H1 (cell line): Measurements from ENCODE around the gene EXOSC5. TPM values are rescaled to one million over a fixed set of nuclear protein-coding genes. Genes with fewer than 3 reads are reported as not detected.

Experiments used
- CTCF ChIA-PET: fragments of 300-600 bp; sonication (Branson Sonifier 250); formaldehyde crosslinking; loops from one replicate; lab custom pipeline; 2021; ENCODE audit not compliant: partially characterized antibody; lab: Charles Lee
- POLR2A ChIA-PET: fragments of 300-600 bp; sonication (Branson Sonifier 250); formaldehyde crosslinking; loops from one replicate; lab custom pipeline; 2021; ENCODE audit warnings: inconsistent platforms; ENCODE audit not compliant: partially characterized antibody; lab: Charles Lee
- DNase-seq, 2 experiments: peaks; one replicate each; pipeline versions ENCODE4 v3.0.0 to v3.0.0-alpha.2; 2010 to 2022; ENCODE audit warnings: low spot score in 2 of 2, low read depth in 1 of 2, mixed read lengths in 1 of 2
- FAIRE-seq: peaks from 2 replicates; lab custom pipeline; 2011; peaks lifted over from hg19 to GRCh38; lab: Jason Lieb, UNC
- H2AFZ ChIP-seq: 2 replicates; pipeline ENCODE4 v1.8.1; 2012; ENCODE audit warnings: low read length, inconsistent platforms
- H2AK5ac ChIP-seq: 2 replicates; pipeline ENCODE4 v1.6.1; 2013; ENCODE audit warnings: low read depth, low read length
- H2BK120ac ChIP-seq: replicated peaks from 2 replicates; pipeline ENCODE3; 2013; ENCODE audit warnings: low read depth, low read length, inconsistent platforms
- H2BK12ac ChIP-seq: 2 replicates; pipeline ENCODE4 v1.6.1; 2013; ENCODE audit warnings: low read depth, low read length
- H2BK15ac ChIP-seq: 2 replicates; pipeline ENCODE4 v1.6.1; 2013; ENCODE audit warnings: low read length
- H2BK20ac ChIP-seq: 2 replicates; pipeline ENCODE4 v1.6.1; 2013; ENCODE audit warnings: low read length
- H2BK5ac ChIP-seq: 2 replicates; pipeline ENCODE4 v1.6.1; 2013; ENCODE audit warnings: low read depth, low read length
- H3K14ac ChIP-seq: 2 replicates; pipeline ENCODE4 v1.6.1; 2013; ENCODE audit warnings: inconsistent platforms; ENCODE audit not compliant: insufficient read length
- H3K18ac ChIP-seq: 2 replicates; pipeline ENCODE4 v1.6.1; 2013; ENCODE audit warnings: low read length; ENCODE audit errors: extremely low read depth
- H3K23ac ChIP-seq: 2 replicates; pipeline ENCODE4 v1.6.1; 2013; ENCODE audit warnings: inconsistent platforms; ENCODE audit not compliant: insufficient read length
- H3K23me2 ChIP-seq: 2 replicates; pipeline ENCODE4 v1.6.1; 2013; ENCODE audit warnings: low read depth, low read length
- H3K27ac ChIP-seq: 2 replicates; pipeline ENCODE4 v1.6.1; 2011; ENCODE audit warnings: low read depth, low read length, inconsistent platforms
- H3K27me3 ChIP-seq, 4 experiments: replicated peaks in 1 of 4; 1 replicate in 1 of 4; 2 replicates in 3 of 4; pipeline versions ENCODE4 v1.6.1 to v1.8.1; 2011 to 2013; ENCODE audit warnings: low read length in 3 of 4, mild to moderate bottlenecking in 3 of 4, inconsistent platforms in 2 of 4, mixed read lengths in 2 of 4, moderate library complexity in 1 of 4; ENCODE audit not compliant: control insufficient read depth in 3 of 4, insufficient read depth in 3 of 4; ENCODE audit errors: extremely low read depth in 1 of 4
- H3K36me3 ChIP-seq, 4 experiments: 2 replicates each; pipeline versions ENCODE4 v1.6.1 to v1.8.1; 2011 to 2013; ENCODE audit warnings: mild to moderate bottlenecking in 4 of 4, low read length in 3 of 4, moderate library complexity in 2 of 4, control low read depth in 1 of 4, inconsistent platforms in 1 of 4; ENCODE audit not compliant: insufficient read depth in 4 of 4, control insufficient read depth in 2 of 4
- H3K4ac ChIP-seq: replicated peaks from 2 replicates; pipeline ENCODE3; 2013; ENCODE audit warnings: low read length, low read depth, mixed read lengths, inconsistent platforms; ENCODE audit not compliant: insufficient read length
- H3K4me1 ChIP-seq, 4 experiments: replicated peaks in 1 of 4; 1 replicate in 1 of 4; 2 replicates in 3 of 4; pipeline versions ENCODE4 v1.6.1 to v1.8.1; 2011 to 2013; ENCODE audit warnings: low read length in 3 of 4, inconsistent platforms in 2 of 4, mixed read lengths in 1 of 4; ENCODE audit not compliant: insufficient read depth in 4 of 4, control insufficient read depth in 3 of 4
- H3K4me2 ChIP-seq, 2 experiments: 2 replicates each; pipeline versions ENCODE4 v1.6.1 to v1.8.1; 2011 to 2013; ENCODE audit warnings: low read depth in 2 of 2, low read length in 2 of 2, control low read depth in 1 of 2, inconsistent platforms in 1 of 2, mild to moderate bottlenecking in 1 of 2; ENCODE audit not compliant: insufficient read depth in 1 of 2
- H3K4me3 ChIP-seq, 4 experiments: fragments of 200-600, 300-600 bp in 1 of 4; sonication (generic), shearing (Covaris generic), sonication (Bioruptor Twin) in 1 of 4; 2 replicates each; pipeline versions ENCODE4 v1.5.1 to v1.8.1; 2011 to 2016; ENCODE audit warnings: low read length in 4 of 4, low read depth in 3 of 4, control low read depth in 2 of 4, inconsistent platforms in 2 of 4, mild to moderate bottlenecking in 2 of 4, mixed read lengths in 1 of 4, moderate library complexity in 1 of 4; ENCODE audit not compliant: insufficient read depth in 2 of 4; ENCODE audit errors: extremely low read depth in 1 of 4
- H3K56ac ChIP-seq: replicated peaks from 2 replicates; pipeline ENCODE3; 2013; ENCODE audit warnings: low read depth, mild to moderate bottlenecking, mixed read lengths, low read length, inconsistent platforms; ENCODE audit not compliant: insufficient read length
- H3K79me1 ChIP-seq: 2 replicates; pipeline ENCODE4 v1.6.1; 2013; ENCODE audit warnings: low read depth, low read length, control low read depth
- H3K79me2 ChIP-seq, 2 experiments: 2 replicates each; pipeline versions ENCODE4 v1.6.1 to v1.8.1; 2012 to 2013; ENCODE audit warnings: low read length in 2 of 2, mild to moderate bottlenecking in 2 of 2, inconsistent platforms in 1 of 2; ENCODE audit not compliant: insufficient read depth in 2 of 2, control insufficient read depth in 1 of 2
- H3K9ac ChIP-seq, 4 experiments: replicated peaks in 1 of 4; 1 replicate in 1 of 4; 2 replicates in 3 of 4; pipeline versions ENCODE4 v1.6.1 to v1.8.1; 2011 to 2013; ENCODE audit warnings: low read depth in 3 of 4, low read length in 3 of 4, control low read depth in 2 of 4, mild to moderate bottlenecking in 2 of 4, moderate library complexity in 2 of 4, inconsistent platforms in 1 of 4; ENCODE audit errors: extremely low read depth in 1 of 4
- H3K9me3 ChIP-seq, 2 experiments: 2 replicates each; pipeline versions ENCODE4 v1.6.1 to v1.8.1; 2012 to 2013; ENCODE audit warnings: mild to moderate bottlenecking in 2 of 2, moderate library complexity in 2 of 2, control low read depth in 1 of 2, inconsistent platforms in 1 of 2, low read depth in 1 of 2, low read length in 1 of 2, mixed read lengths in 1 of 2; ENCODE audit not compliant: insufficient read depth in 2 of 2
- H4K20me1 ChIP-seq, 2 experiments: replicated peaks in 1 of 2; 2 replicates each; pipeline versions ENCODE3 to v1.8.1; 2011 to 2013; ENCODE audit warnings: inconsistent platforms in 2 of 2, low read length in 2 of 2, mild to moderate bottlenecking in 1 of 2; ENCODE audit not compliant: insufficient read depth in 2 of 2, control insufficient read depth in 1 of 2
- H4K5ac ChIP-seq: 2 replicates; pipeline ENCODE4 v1.6.1; 2013; ENCODE audit warnings: low read length, low read depth, mixed read lengths, inconsistent platforms; ENCODE audit not compliant: insufficient read length
- H4K8ac ChIP-seq: 2 replicates; pipeline ENCODE4 v1.8.0; 2013; ENCODE audit warnings: mild to moderate bottlenecking, moderate library complexity, low read length, inconsistent platforms; ENCODE audit not compliant: insufficient read depth; ENCODE audit errors: extremely low read depth
- H4K91ac ChIP-seq: replicated peaks from 2 replicates; pipeline ENCODE3; 2013; ENCODE audit warnings: low read length, mixed read lengths, inconsistent platforms; ENCODE audit not compliant: insufficient read length
- BRCA1 ChIP-seq: IDR thresholded peaks from 2 replicates; pipeline ENCODE4 v1.6.1; 2012; ENCODE audit warnings: low read depth, low read length, improper control_type of control experiment
- GTF2F1 ChIP-seq: IDR thresholded peaks from 2 replicates; pipeline ENCODE4 v1.6.1; 2012; ENCODE audit warnings: low read depth, low read length, improper control_type of control experiment, borderline replicate concordance
- HDAC2 ChIP-seq, 2 experiments: fragments of 300-600 bp in 1 of 2; sonication (generic) in 1 of 2; IDR thresholded peaks; 2 replicates each; pipeline ENCODE4 v1.6.1; 2011 to 2012; ENCODE audit warnings: low read depth in 2 of 2, low read length in 2 of 2, mild to moderate bottlenecking in 2 of 2, moderate library complexity in 2 of 2, borderline replicate concordance in 1 of 2, inconsistent platforms in 1 of 2
- SUZ12 ChIP-seq: fragments of 200-600 bp; sonication (generic); IDR thresholded peaks from 2 replicates; pipeline ENCODE4 v1.6.1; 2012; ENCODE audit warnings: mild to moderate bottlenecking, inconsistent platforms, low read length, moderate library complexity, mixed read lengths
- TCF12 ChIP-seq: IDR thresholded peaks from 2 replicates; pipeline ENCODE4 v1.6.1; 2011; ENCODE audit warnings: low read depth, mild to moderate bottlenecking, low read length
- WGBS, 2 experiments: shearing (Covaris generic) in 1 of 2; methylation state at CpG; one replicate each; pipeline versions ENCODE4 v1.1.6 to v1.1.7; 2013 to 2015; ENCODE audit warnings: low lambda C conversion rate in 2 of 2, mixed read lengths in 2 of 2, inconsistent platforms in 1 of 2, low coverage in 1 of 2, missing lambda C conversion rate in 1 of 2; ENCODE audit not compliant: insufficient replicate concordance in 2 of 2, insufficient coverage in 1 of 2, insufficient read length in 1 of 2; ENCODE audit errors: extremely low coverage in 1 of 2, missing lambda C conversion rate in 1 of 2; 5-methylcytosine and 5-hydroxymethylcytosine counted together
- polyA plus RNA-seq, 7 experiments: library from polyadenylated mRNA; depleted of rRNA in 3 of 7; stranded (reverse) in 5 of 7; unstranded in 2 of 7; fragments of >200 nt in 5 of 7; fragments of 200-250 nt in 2 of 7; gene quantifications; 1 replicate in 5 of 7; 2 replicates in 1 of 7; 4 replicates in 1 of 7; pipeline versions ENCODE4 v1.2.1 to v1.2.3, GENCODE V29; 2011 to 2013; ENCODE audit warnings: missing spikeins in 2 of 7, mixed read lengths in 2 of 7
- total RNA-seq: library from RNA; stranded (reverse); fragmentation: NEBNext Ultra II Directional; extraction: Animal tissue kit (Norgen Biotek cat#: 25700); gene quantifications from 2 replicates; pipeline ENCODE4 v1.2.1, GENCODE V29; 2021
- TF ChIP-seq, protein P1 (sequence below): IDR thresholded peaks from 2 replicates; pipeline ENCODE4 v1.6.1; 2011; ENCODE audit warnings: low read depth, mild to moderate bottlenecking, low read length; ENCODE audit not compliant: insufficient read depth

EXOSC5 gene
- total and polyA plus RNA-seq, 2 of the 8 experiments (the other 6 are each of a cell fraction or from before 2014, with no cell fraction given) = 56.2 to 92.8 TPM

DNA sequence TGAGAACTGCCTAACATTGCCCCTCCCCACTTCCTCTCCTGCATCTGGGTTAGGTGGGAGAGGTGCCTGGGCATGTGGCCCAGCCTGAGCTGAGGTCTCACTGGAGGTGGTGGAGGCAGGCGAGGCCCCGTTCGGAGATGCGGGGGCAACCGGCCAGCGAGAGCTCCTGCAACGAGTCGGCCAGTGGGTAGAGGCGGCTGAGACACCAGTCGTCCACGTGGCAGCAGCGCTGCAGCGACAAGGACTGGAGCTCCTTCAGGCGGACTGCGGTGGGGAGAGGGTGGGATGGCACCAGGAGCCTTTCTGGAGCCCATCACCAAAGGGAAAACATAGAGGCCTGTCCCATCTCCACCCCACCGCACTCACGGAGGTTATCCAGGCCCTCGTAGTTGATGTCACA, 36.0 kb upstream of the EXOSC5 start:
- Histone ChIP-seq H2BK12ac (no peak overlapping the region), H3K9me3 (no peaks in the 10 kb centered on the region), H4K91ac (no peak overlapping the region), H3K79me1 (0 out of 2 replicates have a peak, but pooled peaks cover 3% of the 10 kb centered on the region), H3K79me2 (no peaks in the 10 kb centered on the region), H3K23me2 (peaks cover 6% of the 10 kb centered on the region; the same call in 1 of the 2 replicates), H4K5ac (no peak overlapping the region), H3K56ac (no peak overlapping the region), H4K8ac (no peak overlapping the region), H3K9ac (no peak overlapping the region), H2BK20ac (no peak overlapping the region), H3K23ac (no peak overlapping the region), H3K18ac (no peak overlapping the region), H3K4me2 (no peak overlapping the region), H4K20me1 (peaks cover 0 to 15% of the 10 kb centered on the region in 2 experiments), H2AK5ac (no peak overlapping the region), H2BK120ac (no peak overlapping the region), H3K4me3 (no peak overlapping the region), H3K27me3 (no peaks in the 10 kb centered on the region), H2BK15ac (no peak overlapping the region), H3K4ac (no peak overlapping the region), H2AFZ (no peak overlapping the region), H3K14ac (no peak overlapping the region), H3K27ac (no peak overlapping the region), H2BK5ac (no peak overlapping the region), H3K36me3 (peaks cover 9 to 24% (median 21%) of the 10 kb centered on the region in 4 experiments; a peak in 7 of 8 replicates), H3K4me1 (peaks cover 0 to 4% (median 2%) of the 10 kb centered on the region in 4 experiments; a peak in 5 of 7 replicates)
- no peak for DNase-seq
- FAIRE-seq = no peak
- 82% methylated on average over 13 of the region's 18 CpGs; no CpG with 5 or more reads in 1 of the 2 experiments for WGBS, 2 experiments
- ChIA-PET CTCF (interaction anchor here (0.6 to 4.1 kb wide), 6 partner anchors 23 to 137 kb away, joined by 3 to 21 read pairs (median 4); no protein-coding TSS in a partner anchor), POLR2A (interaction anchor here (0.9 to 1.4 kb wide), 2 partner anchors 9 to 49 kb away, joined by 3 to 4 read pairs; no protein-coding TSS in a partner anchor)
- TF ChIP-seq TCF12 (no peak), GTF2F1 (no peak), HDAC2 (IDR thresholded peaks at IDR 0.05; ENCODE audit: borderline replicate concordance in 1 of 2, low read depth in 2 of 2, low read length in 2 of 2) (no peak), BRCA1 (no peak), SUZ12 (no peak)
- TF ChIP-seq, protein P1, sequence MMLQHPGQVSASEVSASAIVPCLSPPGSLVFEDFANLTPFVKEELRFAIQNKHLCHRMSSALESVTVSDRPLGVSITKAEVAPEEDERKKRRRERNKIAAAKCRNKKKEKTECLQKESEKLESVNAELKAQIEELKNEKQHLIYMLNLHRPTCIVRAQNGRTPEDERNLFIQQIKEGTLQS = no peak
